ENCODE results near the gene HOXA3. TPM values are rescaled to one million over a fixed set of nuclear protein-coding genes. Genes with fewer than 3 reads are reported as not detected.

Gene HOXA3
- total RNA-seq, 1 experiment from 2014 or later: 4.7 TPM

DNA sequence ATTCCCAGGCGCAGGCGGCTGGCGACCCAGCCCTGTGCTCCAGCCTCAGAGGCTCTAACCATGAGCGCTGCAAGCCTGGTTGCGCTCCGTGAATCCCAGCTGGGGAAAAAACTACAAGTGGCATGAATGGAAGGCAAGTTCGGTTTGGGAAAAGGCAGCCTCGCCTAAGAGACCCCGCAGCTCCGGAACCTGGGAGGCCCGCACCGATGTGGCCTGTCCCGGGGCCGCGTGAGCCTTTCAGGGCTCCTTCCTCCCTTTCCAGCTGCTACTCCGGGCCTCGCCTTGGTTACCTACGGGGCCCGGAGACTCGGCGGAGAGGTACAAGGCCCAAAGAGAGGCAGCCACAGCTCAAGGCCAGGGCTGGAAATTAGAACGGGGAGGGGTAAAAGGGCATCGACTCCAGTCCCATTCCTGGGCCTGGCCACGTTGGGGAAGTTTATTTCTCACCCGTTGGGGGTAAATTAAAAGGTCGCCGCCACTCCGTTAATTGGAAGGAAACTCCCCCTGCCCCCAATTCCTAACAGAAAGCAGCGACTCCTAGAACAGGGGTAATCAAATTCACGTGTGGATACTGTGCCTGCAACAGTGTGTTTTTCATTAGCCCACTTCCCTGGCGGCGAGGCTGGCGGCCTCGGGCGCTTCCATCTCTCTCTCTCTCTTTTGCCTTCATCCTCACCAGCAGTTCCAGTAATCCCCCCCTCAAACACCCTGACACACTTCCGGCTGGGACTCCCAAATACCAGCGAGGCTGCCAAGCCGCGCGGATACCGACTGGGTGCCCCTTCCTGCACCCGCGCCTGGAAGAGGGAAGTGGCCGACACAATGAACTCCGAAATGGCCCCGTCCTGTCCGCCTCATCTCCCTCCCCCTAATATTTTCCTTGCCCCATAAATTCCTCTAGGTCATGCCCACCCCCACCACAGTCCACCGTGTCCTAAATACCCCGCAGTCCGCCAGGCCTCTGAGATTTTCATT, 14.4 kb upstream of the HOXA3 start:
- no peak for DNase-seq (ENCODE audit: low read depth)

DNA sequence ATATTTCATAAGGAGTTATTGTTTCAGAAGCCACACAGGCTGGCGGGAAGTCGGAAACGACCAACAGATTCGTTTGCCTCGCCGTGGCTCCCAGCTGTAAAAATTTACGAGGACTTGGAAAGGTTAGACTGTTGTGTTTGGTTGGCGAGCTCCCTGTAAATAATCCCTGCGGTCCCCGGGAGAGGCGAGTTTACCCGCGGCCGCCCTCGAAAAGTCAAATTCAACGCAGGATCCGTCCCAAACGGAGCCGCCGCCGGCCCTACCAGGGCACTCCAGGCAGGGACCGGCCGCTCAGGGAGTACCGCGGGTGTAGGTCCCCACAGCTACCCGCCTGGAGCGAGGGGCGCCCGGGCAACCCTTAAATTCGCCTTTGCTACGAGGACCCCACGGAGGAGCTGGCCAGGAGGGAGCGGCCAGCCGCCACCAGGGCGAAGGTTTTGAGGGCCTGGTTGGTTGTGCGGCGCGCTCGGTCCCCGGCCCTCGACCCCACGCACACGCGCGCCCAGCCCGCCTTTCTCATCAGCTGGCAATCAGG, 13.7 kb upstream of the HOXA3 start:
- DNase-seq (ENCODE audit: low read depth): no peak

DNA sequence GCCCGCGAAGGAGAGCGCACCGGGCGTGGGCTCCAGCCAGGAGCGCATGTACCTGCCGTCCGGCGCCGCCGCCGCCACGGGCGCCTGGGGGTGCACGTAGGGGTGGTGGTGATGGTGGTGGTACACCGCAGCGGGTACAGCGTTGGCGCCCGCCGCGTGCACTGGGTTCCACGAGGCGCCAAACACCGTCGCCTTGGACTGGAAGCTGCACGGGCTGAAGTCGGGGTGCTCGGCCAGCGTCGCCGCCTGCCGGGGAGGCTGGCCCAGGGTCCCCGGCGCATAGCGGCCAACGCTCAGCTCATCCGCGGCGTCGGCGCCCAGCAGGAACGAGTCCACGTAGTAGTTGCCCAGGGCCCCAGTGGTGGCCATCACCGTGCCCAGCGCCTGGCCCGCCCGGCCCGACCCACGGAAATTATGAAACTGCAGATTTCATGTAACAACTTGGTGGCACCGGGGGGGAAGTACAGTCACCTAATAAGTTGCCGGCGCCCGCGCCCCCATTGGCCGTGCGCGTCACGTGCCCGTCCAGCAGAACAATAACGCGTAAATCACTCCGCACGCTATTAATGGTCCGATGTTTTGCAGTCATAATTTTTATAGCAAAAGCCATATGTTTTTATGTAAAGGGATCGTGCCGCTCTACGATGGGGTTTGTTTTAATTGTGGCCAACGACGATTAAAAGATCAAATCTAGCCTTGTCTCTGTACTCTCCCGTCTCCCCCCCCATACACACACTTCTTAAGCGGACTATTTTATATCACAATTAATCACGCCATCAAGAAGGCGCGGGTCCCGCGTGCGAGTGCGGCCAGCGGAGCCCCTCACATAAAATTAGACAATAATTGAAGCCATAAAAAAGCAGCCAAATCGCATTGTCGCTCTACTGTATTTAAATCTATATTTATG, 13.0 kb upstream of the HOXA3 start, which contains the start of gene HOXA9:
Gene HOXA9 (minus strand): TSS at position 449 of the 907 bp plus-strand sequence. CDS start 80 bp downstream, at position 369.
- DNase-seq (ENCODE audit: low read depth): no peak

- DNase-seq (ENCODE audit: low read depth): no peak
These were observed 12.1 kb upstream of the HOXA3 start for GRCh38 chr7:27164367-27165088.

DNA sequence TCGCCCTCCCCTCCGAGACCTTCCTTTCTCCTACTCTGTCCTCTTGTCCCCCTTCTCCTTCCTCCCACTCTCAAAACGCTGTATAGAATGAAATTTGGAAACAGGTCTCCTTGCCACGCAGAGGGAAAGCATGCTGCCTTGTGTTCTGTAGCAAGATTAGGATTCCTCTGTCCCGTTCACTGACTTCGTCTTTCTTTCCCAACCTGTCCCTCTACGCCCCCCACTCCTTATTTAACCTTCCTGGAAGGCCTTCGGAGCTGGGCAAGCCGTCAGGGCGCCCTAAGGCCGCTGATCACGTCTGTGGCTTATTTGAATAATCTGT, 11.6 kb upstream of the HOXA3 start:
- DNase-seq (ENCODE audit: low read depth): no peak

GRCh38 chr7:27163288-27164044, 11.1 kb upstream of the HOXA3 start:
- no peak for DNase-seq (ENCODE audit: low read depth)

DNA sequence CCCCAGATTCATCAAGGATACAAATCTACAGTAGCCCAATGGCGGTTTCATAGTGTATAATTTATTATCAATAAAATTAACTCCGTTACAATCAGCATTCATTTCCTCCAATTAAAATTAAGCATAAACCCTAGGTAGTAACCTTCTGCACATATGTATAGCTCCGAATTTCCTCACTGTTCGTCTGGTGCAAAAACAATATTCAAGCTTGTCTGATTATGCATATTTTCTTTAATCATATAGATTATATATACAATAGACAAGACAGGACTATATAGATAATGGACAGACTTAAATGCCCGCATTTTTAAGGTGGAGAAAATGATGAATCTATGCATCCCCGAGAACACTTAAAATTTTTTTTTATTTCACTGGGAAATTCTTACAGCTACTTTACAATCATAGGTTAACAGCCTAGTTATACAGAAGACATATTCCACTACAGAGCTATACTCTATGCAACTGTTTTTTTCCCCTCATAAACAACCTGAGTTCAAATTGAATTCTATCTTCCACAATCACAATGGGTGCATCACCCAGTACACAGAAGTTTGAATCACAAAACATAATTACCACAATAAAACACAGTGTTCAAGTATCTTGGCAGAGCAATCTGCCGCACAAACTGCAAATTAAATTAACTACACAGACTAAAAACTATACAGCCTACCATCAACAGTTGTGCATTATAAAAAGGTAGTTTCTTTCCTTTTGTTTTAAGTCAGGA, 10.3 kb upstream of the HOXA3 start:
- DNase-seq (ENCODE audit: low read depth): no peak

DNA sequence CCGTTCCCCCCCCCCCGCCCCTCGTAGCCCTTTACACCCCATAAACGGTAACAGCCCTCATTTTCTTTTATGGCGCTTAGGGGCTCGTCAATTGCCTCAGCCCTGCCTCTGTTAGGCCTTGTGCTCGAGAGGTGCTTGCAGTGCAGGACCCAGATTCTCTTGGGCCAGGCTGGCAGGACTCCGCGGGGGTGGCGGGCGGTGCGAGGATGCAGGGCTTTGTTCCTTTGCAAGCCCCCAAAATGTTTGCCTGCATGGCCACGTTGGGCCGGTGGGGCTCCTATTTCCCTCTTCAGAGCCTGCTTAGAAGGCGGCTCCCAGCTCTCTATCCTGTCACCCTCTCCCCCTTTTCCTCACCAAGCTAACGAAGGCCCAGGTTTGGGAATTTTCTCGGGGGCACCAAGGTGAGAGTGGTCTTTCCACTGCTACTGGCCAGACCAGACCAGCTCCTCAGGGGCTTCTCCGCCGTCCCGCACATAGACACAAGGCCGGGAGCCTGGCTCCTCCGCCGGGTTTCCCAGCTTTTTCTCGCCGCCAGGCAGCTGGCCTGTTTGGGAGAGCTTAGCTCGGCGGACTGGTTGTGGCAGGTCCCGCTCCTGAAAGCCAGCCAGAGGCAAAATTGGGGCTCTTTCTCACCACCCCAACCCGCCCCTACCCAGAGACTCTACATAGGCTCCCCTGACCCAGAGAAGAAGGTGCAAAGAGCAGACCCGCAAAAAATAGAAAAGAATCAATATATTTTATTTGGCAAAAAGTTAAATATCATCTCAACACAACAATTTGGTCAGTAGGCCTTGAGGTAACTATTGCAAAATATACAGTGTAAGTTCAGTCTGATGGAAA, 9.6 kb upstream of the HOXA3 start:
- no peak for DNase-seq (ENCODE audit: low read depth)

DNA sequence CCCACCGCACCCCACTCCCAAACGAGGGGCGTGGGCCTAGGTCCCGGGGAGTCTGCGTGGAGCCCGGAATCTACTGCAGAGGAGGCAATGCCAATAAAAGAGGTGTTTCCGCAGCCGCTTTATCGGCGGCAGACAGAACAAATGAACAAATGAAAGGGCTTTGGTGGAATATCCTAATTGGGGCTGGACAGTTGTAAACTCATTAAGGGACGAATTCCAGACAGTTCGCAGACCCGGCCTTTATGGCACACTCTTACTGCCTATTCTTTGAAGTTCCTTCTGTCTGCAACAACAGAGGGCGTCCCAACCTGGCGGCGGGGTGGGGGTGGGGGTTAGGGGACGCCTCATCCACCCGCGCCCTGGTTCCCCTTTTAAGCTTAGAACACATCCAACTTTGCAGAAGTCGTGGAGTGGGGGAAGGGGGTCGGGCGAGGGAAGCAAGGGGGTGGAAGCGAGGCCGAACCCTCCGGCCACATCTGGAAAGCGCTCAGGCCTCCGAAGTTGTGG, 8.9 kb upstream of the HOXA3 start:
- no peak for DNase-seq (ENCODE audit: low read depth)

- peak; percentile 80 for DNase-seq (ENCODE audit: low read depth)
These were observed 8.3 kb upstream of the HOXA3 start for GRCh38 chr7:27160546-27161213.

- no peak for DNase-seq (ENCODE audit: low read depth)
These were observed 7.8 kb upstream of the HOXA3 start for GRCh38 chr7:27160145-27160545.

GRCh38 chr7:27159266-27160144, 7.1 kb upstream of the HOXA3 start:
- DNase-seq (ENCODE audit: low read depth): no peak

- no peak for DNase-seq (ENCODE audit: low read depth)
These were observed 6.3 kb upstream of the HOXA3 start for GRCh38 chr7:27158436-27159265.

DNA sequence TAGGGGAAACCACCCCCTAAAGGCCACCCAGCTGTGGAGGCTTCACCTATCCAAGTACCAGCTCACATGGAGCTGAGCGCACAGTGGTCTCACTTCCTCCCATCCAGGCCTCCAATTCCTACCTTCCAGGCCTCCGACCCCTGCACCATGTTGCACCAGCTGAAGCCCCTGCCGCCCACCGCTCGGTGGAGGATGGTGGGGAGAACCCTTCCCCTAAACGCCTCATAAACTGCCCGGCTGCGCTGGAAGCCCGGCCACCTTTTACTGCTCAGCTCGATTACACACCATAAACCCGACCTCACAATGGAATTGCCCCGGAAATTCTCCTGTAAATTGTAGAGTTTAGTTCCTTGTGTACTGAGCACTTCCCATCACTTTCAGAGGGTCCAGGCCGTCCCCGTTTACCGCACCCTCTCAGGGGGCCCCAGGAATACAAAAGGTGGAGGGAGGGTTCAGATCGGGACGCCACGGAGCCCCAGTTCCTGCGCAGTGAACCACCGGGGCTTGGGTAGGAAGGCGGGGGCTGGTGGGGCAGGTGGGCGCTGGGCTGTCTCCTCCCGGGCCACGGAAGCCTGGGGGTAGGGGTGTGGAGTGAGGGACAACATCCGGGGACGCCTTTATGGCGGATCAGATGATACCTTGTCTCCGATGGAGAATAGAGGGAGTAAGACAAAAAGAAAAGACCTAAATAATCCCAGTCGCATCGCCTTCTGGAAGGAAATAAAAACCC, 5.5 kb upstream of the HOXA3 start:
- DNase-seq (ENCODE audit: low read depth): no peak

GRCh38 chr7:27156916-27157701, 4.7 kb upstream of the HOXA3 start:
- DNase-seq (ENCODE audit: low read depth): no peak

Measured in RPMI7951 (cell line).